WI38 (cell line): ENCODE results near the gene SERINC2.
"Not testable (repeated sequence)": the region's sequence is repeated elsewhere in the genome, so short reads cannot be mapped to it uniquely, and the experiment has no call there.

Experiments used
- H3K4me3 ChIP-seq: 2 replicates; pipeline ENCODE4 v1.5.1; 2011; ENCODE audit warnings: low read depth, mild to moderate bottlenecking, control low read depth, low read length
- CTCF ChIP-seq: IDR thresholded peaks from 2 replicates; pipeline ENCODE4 v1.5.1; 2012; ENCODE audit warnings: low read depth, mild to moderate bottlenecking, control low read depth, low read length

SERINC2 gene

GRCh38 chr1:31383967-31384366 lies 29.0 kb upstream of the SERINC2 start:
- no peak for TF ChIP-seq CTCF
- no peak overlapping the region for H3K4me3 ChIP-seq

DNA sequence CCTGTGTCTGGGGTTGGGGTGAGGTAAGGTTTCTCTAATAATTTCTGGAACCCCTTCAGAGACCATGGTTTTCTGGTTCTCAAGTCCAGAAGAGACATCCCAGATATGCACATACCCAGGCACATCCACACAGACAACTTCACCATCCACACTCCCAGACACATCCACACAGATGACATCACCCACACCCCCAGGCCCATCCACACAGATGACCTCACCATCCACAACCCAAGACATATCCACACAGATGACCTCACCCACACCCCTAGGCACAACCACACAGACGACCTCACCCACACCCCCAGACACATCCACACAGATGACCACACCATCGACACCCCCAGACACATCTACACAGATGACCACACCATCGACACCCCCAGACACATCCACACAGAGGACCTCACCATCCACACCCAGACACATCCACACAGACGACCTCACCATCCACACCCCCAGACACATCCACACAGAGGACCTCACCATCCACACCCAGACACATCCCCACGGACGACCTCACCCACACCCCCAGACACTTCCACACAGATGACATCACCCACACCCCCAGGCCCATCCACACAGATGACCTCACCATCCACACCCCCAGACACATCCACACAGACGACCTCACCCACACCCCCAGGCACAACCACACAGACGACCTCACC lies 26.3 kb upstream of the SERINC2 start:
- not testable (repeated sequence) for H3K4me3 ChIP-seq

- H3K4me3 ChIP-seq = no peak overlapping the region
- no peak for TF ChIP-seq CTCF
Observed at GRCh38 chr1:31387612-31388011, 25.4 kb upstream of the SERINC2 start.

DNA sequence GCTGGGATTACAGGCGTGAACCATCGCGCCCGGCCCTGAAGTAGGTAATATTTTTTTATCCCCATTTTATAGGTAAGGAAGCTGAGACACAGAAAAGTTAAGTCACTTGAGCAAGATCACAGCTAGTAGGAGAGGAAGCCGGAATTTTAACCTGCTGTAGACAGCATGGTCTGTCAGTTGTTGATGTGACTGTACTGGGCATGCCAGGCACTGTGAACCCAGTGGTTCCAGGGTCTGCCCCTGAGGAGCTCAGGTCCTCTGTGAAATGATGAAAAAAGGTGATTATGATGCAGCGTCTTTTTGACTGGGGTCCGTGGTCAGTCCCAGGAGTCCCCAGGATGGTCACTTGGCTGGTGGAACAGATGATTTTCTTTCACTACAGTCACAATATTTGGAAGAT lies 23.4 kb upstream of the SERINC2 start:
- no peak overlapping the region for H3K4me3 ChIP-seq
- no peak for TF ChIP-seq CTCF

- TF ChIP-seq CTCF = no peak
Observed at GRCh38 chr1:31390071-31390470, 22.9 kb upstream of the SERINC2 start.

DNA sequence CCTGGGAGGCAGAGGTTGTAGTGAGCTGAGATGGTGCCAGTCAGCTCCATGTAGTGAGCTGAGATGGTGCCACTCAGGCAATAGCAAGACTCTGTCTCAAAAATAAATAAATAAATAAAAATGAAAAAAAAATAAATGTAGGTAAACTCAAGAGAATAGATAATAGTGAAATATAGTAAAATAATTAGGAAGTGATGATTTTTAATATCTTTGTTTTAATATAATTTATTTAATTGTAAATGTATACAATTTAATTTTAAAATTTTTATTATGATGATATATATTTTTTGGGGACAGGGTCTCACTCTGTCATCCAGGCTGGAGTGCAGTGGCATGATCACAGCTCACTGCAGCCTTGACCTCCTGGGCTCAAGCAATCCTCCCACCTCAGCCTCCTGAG lies 19.6 kb upstream of the SERINC2 start:
- TF ChIP-seq CTCF = no peak
- no peak overlapping the region for H3K4me3 ChIP-seq

More at GRCh38 chr1:31390071-31390470, 22.9 kb upstream of the SERINC2 start:
- H3K4me3 ChIP-seq = no peak overlapping the region

DNA sequence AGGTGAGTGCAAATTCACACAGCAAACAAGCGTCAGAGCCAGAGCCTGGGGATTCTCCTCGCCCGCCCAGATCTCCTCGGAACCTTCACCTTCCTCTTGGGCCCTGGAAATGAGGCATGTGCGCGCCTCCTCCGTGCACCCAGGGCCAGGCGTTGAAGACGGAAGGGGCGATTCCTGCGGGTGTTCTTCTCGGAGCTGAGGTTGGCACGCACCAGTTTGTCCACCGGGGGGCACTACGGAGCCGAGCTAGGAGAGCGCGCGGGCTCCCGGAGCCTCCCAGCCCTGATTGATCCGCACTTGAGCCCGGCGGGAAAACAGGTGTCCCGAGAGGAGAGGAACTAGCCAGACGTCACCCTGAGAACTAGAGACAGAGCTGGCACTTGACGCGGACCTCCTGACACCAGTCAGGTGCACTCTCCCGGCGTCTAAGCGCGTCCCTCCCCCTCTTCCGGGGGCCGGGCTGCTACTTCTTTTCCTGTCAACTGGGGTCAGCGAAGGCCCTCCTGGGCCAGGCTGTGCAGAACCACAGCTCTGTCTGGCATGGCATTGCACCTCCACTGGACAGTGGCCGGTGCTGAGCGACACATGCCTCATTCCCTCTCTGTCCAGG lies 18.3 kb upstream of the SERINC2 start:
- TF ChIP-seq CTCF = peak; percentile 65
- peak overlapping the region; percentile 21; the same call in 1 of the 2 replicates for H3K4me3 ChIP-seq
